NCI-H226 (cell line): Measurements from ENCODE around the gene TAF7.
A peak's percentile ranks its signal among the peaks of the same experiment; 100 is the strongest.
"Not testable (repeated sequence)": the region's sequence is repeated elsewhere in the genome, so short reads cannot be mapped to it uniquely, and the experiment has no call there.

Experiments
- DNase-seq: peaks from one replicate; pipeline ENCODE4 v3.0.0-alpha.2; 2015

TAF7 gene

DNA sequence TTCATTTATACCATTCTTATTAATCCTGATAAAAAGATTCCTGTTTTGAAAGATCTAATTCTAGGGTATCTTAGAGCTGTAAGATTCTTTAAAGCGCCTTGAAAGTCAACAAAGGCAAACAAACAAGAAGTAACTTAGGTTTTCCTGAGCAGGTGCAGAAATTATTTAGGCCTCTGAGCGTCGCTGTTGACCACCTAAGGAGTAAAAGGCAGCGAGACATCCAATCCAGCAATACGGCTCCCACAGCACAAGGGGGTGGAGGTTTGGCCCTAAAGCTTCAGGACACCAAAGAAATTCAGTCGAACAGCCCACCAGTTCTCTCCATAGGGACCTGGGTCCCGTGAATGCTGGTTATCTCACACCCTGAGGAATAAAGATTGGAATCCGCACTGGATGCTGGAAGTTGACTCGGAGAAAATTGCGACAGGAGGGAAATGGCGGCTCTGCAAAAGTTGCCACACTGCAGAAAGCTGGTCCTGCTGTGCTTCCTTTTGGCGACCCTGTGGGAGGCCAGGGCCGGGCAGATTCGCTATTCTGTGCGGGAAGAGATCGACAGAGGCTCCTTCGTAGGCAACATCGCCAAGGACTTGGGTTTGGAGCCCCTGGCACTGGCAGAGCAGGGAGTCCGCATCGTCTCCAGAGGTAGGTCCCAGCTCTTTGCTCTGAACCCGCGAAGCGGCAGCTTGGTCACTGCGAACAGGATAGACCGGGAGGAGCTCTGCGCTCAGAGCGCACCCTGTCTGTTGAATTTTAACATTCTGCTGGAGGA lies 18.1 kb upstream of the TAF7 start, which contains the start of gene PCDHGA2:
Gene PCDHGA2 (plus strand): TSS at position 223 of the 769 bp plus-strand sequence.
- DNase-seq = peak; percentile 20

DNA sequence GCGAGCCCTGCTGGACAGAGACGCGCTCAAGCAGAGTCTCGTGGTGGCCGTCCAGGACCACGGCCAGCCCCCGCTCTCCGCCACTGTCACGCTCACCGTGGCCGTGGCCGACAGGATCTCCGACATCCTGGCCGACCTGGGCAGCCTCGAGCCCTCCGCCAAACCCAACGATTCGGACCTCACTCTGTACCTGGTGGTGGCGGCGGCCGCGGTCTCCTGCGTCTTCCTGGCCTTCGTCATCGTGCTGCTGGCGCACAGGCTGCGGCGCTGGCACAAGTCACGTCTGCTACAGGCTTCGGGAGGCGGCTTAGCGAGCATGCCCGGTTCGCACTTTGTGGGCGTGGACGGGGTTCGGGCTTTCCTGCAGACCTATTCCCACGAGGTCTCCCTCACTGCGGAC lies 12.0 kb upstream of the TAF7 start:
- DNase-seq = not testable (repeated sequence)

DNA sequence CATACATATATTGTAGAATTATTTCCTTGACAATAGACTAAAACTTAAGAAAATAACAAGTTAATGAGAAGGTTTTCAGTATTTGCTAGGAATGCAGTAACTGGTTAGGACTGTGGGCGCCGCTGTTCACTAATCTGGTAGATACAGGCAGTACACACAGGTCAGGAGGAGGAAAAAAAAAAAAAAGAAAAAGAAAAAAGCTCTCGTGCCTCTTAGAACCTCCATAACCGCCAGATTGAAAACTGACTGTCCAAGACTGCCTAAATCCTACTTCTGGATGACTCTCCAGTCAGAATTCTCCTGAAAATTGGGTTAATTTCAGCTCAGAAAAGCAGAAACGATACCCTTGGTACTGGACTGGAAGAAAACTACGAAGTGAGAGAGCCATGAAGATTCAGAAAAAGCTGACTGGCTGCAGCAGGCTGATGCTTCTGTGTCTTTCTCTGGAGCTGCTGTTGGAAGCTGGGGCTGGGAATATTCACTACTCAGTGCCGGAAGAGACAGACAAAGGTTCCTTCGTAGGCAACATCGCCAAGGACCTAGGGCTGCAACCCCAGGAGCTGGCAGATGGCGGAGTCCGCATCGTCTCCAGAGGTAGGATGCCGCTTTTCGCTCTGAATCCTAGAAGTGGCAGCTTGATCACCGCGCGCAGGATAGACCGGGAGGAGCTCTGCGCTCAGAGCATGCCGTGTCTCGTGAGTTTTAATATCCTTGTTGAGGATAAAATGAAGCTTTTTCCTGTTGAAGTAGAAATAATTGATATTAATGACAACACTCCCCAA lies 9.9 kb upstream of the TAF7 start, which contains the start of gene PCDHGA1:
Gene PCDHGA1 (plus strand): TSS at position 216 of the 782 bp plus-strand sequence.
- DNase-seq = peak; percentile 13

DNA sequence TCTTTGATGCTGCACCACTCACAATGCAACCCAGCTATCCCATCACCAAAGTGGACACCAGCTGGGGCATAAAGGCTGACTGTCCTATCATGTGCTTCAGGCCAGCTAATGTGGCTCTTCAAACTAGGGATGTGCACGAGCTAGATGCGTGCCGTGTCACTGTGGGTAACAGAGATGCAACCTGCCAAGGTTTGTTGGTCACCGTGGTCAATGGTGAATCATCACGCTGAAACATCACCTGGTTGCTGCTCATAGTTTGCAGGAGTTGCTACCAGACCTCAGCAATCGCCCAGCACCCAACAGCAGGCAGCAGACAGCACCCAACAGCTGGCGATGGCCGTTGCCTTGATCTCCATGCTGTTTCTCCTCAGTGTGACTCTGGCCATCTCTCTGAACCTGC lies 7.6 kb upstream of the TAF7 start:
- DNase-seq = no peak

DNA sequence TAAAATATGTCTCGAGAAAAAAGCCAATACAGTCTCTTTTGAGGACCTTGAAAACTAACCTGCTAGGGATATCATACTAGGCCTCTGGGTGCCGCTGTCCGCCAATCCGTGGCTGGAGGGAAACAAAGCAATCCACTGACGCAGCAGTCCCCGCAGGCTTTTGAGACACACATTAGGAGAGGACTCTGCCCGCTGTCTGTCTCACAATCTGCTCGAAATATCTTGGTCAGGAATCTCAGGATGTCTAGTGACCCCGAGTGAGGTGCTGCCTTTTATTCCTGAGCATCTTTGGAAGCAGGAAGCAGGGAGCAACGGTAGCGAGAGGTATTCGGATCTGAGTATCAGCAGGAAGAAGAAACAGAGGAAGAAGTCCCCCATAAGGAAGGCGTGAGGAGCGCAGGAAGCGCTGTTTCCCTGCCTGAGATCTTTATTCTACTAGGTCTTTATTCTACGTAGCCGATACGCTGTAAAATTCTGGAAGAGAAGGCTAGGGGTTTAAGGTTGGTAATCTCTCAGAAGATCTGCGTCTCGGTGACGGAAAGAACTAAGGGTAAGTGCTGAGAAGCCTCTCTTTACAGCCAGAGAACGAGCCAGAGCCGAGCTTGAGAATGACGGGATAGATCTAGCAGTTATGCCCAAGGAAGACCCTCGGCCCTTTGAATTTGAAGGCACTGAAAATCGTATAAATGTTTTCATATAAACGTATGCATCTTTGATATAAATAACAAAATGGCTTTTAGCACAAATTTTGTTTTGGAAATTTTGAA lies 5.7 kb upstream of the TAF7 start:
- DNase-seq = no peak

DNA sequence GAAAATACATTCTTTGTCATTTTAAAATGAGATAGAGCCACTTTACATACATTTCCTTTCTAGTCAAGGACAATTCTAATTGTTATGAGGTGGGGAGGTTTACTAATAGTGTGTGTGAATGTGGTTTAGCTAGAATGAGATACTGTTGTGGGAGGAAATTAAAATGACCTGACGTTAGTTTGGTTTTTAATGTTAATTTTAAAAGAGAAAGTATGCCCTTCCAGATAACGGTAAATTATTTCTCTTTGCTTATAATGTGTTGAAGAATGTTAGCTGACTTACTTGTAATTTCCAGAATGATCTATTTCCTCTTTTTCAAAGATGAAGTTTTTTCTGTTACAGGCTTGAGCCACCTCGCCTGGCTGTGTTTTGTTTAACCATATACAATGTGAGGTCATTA lies 1.7 kb upstream of the TAF7 start:
- no peak for DNase-seq

DNA sequence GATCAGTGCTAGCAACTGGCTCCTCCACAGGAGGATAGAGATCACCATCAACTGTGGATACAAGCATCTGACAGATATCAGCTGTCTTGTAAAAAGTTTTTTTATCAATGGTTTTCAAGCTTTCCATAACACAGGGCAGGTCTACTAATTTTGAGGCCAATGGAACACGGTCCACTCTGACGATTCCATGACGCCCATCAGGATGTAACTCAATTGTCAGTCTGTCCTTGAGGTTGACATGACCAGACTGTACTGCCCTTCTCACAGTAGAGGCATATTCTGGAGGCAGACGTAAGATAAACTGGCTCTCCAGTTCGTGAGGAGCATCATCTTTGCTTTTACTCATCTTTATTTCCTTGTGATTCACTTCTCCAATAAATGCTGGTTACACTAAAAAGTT lies 885 bp downstream of the TAF7 start:
- DNase-seq = no peak

DNA sequence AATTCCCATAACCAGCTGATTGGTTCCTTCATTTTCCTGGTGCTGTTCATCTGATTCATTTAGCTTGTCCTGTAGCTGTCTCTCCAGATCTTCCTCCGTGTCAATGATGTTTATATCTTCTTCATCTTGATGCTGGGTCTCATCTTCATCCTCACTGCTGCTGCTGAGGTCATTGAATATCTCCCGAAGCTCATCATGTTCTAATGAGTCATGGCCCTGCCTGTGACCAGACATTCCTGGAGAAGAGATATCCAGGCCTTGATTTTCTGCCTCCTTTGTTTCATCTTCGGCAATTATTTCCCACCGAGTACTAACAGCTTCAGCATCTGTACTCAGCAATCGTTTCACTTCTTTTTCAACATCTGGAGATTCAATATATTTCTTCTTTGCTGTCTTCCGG lies 1.4 kb downstream of the TAF7 start:
- peak; percentile 53 for DNase-seq

DNA sequence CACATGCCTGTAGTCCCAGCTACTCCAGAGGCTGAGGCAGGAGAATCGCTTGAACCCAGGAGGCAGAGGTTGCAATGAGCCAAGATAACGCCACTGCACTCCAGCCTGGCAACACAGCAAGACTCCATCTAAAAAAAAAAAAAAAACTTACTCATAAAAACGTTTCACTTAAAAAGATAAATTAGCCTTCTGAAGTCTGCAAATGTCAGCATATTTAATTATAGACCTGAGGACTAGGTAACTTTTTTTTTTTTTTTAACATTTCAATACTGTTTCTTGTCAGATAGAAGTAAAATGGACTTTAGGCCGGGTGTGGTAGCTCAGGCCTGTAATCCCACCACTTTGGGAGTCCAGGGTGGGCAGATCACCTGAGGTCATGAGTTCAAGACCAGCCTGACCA lies 3.6 kb downstream of the TAF7 start:
- DNase-seq = not testable (repeated sequence)

DNA sequence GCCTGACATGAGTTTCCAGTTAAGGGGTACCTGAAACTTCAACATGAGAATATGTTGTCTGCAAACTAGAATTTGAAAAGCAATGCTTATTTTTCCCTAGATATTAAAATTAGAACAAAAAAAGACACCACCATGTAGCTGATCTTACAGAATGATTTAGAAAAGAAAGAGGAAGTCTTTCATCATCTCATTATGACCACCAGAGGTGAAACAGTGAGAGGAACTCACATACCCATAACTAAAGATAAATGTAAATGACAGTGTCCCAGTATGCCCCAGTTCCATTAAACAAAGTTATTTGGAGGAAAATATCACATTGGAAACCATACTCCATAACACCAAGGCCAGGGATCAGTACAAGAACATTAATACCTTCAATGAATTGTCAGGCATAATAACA lies 6.9 kb downstream of the TAF7 start:
- DNase-seq = no peak

DNA sequence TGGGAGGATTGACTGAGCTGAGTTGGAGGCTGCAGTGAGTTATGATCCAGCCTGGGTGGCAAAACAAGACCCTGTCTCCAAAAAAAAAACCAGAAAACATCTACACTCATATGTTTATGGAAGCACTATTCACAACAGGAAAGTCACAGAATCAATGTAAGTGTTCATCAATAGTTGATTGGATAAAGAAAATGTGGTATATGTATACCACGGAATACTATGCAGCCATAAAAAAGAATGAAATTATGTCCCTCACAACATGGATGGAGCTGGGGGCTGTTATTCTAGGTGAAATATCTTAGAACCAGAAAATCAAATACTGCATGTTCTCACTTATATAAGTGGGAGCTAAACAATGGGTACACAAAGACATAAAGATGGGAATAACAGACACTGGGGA lies 14.0 kb downstream of the TAF7 start:
- no peak for DNase-seq

DNA sequence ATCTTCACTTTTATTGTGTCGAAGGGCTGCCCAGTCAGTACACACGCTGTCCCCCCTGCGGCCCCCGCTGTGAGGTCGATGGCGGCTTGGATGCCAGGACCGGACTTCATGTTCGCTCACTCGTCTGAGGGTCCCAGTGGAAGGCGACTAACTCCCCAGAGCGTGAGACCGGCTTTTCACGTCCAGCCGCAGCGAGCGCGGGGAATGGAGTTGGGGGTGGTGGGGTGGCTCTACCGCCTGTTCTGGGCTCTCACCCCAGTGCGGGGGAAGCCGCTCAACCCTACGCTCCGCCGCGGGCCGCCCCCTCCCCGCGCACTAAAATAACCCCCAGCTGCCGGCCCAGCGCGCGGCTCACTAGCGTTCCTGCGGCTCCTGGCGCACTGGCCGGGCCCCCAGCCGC lies 16.8 kb downstream of the TAF7 start, which contains the start of gene SLC25A2:
Gene SLC25A2 (minus strand): TSS at position 294 of the 400 bp plus-strand sequence. CDS start 184 bp downstream, at position 110.
- no peak for DNase-seq

DNA sequence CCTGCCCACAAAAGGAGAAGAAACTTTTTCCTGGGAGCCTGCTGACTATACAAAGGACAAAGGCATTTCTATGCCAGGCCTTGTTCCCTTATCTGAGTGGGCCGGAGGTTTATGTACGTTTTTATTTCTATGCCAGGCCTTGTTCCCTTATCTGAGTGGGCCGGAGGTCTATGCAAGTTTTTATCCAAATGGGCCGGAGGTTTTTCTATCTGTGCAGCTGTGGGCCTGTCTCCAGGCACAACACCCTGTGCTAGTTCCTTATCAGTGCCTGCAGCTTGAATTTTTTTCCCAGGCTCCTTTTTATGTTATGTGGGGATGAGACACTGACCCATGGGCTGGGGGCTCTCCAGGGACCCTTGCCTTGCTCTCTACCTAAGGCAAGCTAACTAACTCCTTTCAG lies 22.2 kb downstream of the TAF7 start:
- no peak for DNase-seq

DNA sequence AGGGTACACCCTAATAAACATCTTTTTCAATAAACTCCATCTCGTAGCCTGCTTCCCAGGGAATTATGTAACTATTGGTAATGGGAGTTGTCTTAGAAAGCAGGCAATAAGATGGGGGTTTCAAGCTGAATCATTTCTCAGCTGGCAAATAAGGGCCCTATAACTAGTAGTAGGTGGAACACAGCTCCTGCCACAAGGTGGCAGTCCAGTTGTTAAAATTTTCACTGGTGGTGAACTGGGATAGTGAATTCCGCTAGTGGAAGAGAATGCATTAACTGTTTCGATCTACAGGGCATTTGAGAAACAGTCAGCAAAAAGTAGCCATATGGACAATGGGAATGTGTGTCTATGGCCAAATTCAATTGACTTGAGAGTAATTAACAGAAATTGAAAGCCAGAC lies 47.7 kb downstream of the TAF7 start:
- no peak for DNase-seq

DNA sequence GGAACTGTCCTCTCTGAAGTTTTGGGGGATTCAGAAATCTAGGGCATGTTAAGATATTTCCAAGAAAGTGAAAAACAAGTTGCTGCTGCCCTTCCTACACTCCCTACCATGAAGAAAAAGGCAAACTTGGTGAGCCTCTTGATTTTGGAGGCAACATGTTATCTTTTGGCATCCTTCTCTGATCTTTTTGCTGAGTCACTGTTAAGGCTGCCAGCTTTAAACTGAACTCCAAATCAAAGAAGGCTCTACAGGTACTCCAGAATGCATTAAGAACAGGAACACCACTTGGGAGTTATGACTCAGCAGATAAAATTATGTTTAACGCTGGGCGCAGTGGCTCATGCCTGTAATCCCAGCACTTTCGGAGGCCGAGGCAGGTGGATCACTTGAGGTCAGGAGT lies 51.4 kb downstream of the TAF7 start:
- no peak for DNase-seq
